SU-DHL-6 (cell line): ENCODE data around the gene COPS9.

Source experiments
- H2AFZ ChIP-seq: fragments of 200-600 bp; sonication (generic); 2 replicates; pipeline ENCODE4 v1.6.1; 2014; ENCODE audit warnings: low read depth, mild to moderate bottlenecking, moderate library complexity, mixed read lengths, antibody characterized with exemption, low read length; ENCODE audit not compliant: severe bottlenecking
- H3F3A ChIP-seq: fragments of 200-600 bp; shearing (Covaris generic); 2 replicates; pipeline ENCODE4 v1.6.0; 2016; ENCODE audit warnings: antibody characterized with exemption, mild to moderate bottlenecking; ENCODE audit not compliant: insufficient read depth
- H3K27ac ChIP-seq: fragments of 200-600 bp; sonication (generic); 2 replicates; pipeline ENCODE4 v1.5.1; 2016; ENCODE audit warnings: low read depth, mild to moderate bottlenecking, low read length, moderate library complexity, mixed read lengths
- H3K27me3 ChIP-seq: fragments of 200-600 bp; sonication (generic), shearing (Covaris generic); 2 replicates; pipeline ENCODE4 v1.6.0; 2014; ENCODE audit warnings: mild to moderate bottlenecking, low read length
- H3K36me3 ChIP-seq: fragments of 200-600 bp; sonication (generic); 2 replicates; pipeline ENCODE4 v1.6.1; 2014; ENCODE audit warnings: mild to moderate bottlenecking, low read length, mixed read lengths
- H3K4me2 ChIP-seq: fragments of 300-600, 200-600 bp; shearing (Covaris generic), sonication (generic); 2 replicates; pipeline ENCODE4 v1.6.0; 2014; ENCODE audit warnings: low read length, low read depth, mild to moderate bottlenecking; ENCODE audit not compliant: poor library complexity, severe bottlenecking
- H3K4me3 ChIP-seq: fragments of 200-600 bp; sonication (generic); 2 replicates; pipeline ENCODE4 v1.5.1; 2014; ENCODE audit warnings: antibody characterized with exemption, low read length, mild to moderate bottlenecking, mixed read lengths; ENCODE audit not compliant: insufficient read depth, poor library complexity, severe bottlenecking
- H3K79me2 ChIP-seq: fragments of 200-600 bp; sonication (generic); 2 replicates; pipeline ENCODE4 v1.6.1; 2014; ENCODE audit warnings: mild to moderate bottlenecking, low read length, moderate library complexity; ENCODE audit not compliant: insufficient read depth
- H3K9ac ChIP-seq: fragments of 200-600 bp; sonication (generic); 2 replicates; pipeline ENCODE4 v1.7.0; 2014; ENCODE audit warnings: mild to moderate bottlenecking, low read length
- H3K9me2 ChIP-seq: fragments of 200-600 bp; sonication (generic); replicated peaks from 2 replicates; pipeline ENCODE4 v1.6.1; 2014; ENCODE audit warnings: low read length; ENCODE audit not compliant: insufficient read depth
- H3K9me3 ChIP-seq: fragments of 200-600 bp; sonication (generic); 2 replicates; pipeline ENCODE4 v1.6.1; 2014; ENCODE audit warnings: low read length, mixed read lengths; ENCODE audit not compliant: insufficient read depth
- H4K20me1 ChIP-seq: fragments of 200-600 bp; sonication (generic); 2 replicates; pipeline ENCODE4 v1.6.1; 2014; ENCODE audit warnings: low read depth, mild to moderate bottlenecking, antibody characterized with exemption, low read length, moderate library complexity, mixed read lengths
- EZH2phosphoT487 ChIP-seq: fragments of 200-600 bp; sonication (generic), shearing (Covaris generic); conservative IDR thresholded peaks from 2 replicates; pipeline ENCODE4 v1.6.1; 2018; ENCODE audit warnings: mild to moderate bottlenecking, antibody characterized with exemption, low read length, moderate library complexity, mixed read lengths
- TF ChIP-seq, protein P1 (sequence below): fragments of 200-600 bp; sonication (generic); IDR thresholded peaks from one replicate; pipeline ENCODE4 v1.5.1; 2017; ENCODE audit warnings: antibody characterized with exemption, mild to moderate bottlenecking, low read length, moderate library complexity; ENCODE audit not compliant: insufficient read depth, poor library complexity, severe bottlenecking

Gene COPS9

DNA sequence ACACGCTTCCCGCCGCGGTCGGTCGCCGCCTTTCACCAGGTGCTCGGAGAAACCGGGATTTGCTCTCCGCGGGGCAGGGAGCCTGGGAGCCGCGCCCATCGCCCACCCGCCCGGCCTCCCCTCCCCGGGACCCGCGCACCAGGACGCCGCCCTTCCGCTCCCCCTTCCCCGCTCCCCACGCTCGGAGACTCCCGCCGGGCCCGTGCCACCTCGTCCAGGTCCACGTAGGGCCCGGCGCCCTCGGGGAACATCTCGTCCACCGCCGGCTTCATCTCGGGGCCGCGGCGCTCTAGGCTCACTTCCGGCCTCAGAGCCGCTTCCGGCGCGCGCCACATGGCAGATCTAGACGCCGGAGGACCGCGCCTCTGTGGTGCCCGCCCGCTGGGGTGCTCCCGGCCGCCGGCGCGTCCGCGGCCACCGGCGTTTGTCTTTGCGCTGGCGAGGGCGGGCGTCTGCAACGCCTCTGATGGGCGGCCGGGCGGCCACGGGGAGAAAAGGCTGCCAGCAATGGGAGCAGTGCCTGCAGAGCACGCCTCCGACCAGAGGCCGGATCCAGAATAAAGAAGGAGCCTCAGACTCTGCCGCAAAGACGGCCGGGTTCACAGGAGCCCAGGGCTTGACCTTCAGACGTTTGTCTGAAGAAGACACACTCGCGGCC is at the start of gene COPS9:
TSS of gene COPS9 (minus strand) at position 293 of the 658 bp plus-strand sequence. CDS start at position 272, 21 bp downstream.
- TF ChIP-seq, protein P1, sequence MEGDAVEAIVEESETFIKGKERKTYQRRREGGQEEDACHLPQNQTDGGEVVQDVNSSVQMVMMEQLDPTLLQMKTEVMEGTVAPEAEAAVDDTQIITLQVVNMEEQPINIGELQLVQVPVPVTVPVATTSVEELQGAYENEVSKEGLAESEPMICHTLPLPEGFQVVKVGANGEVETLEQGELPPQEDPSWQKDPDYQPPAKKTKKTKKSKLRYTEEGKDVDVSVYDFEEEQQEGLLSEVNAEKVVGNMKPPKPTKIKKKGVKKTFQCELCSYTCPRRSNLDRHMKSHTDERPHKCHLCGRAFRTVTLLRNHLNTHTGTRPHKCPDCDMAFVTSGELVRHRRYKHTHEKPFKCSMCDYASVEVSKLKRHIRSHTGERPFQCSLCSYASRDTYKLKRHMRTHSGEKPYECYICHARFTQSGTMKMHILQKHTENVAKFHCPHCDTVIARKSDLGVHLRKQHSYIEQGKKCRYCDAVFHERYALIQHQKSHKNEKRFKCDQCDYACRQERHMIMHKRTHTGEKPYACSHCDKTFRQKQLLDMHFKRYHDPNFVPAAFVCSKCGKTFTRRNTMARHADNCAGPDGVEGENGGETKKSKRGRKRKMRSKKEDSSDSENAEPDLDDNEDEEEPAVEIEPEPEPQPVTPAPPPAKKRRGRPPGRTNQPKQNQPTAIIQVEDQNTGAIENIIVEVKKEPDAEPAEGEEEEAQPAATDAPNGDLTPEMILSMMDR = no peak
- TF ChIP-seq EZH2phosphoT487 = no peak
- H3K27ac ChIP-seq = no peak within 1 kb of the TSS
- peak within 1 kb of the TSS; percentile 95 for H2AFZ ChIP-seq
- no peaks in the 10 kb centered on the region for H3K36me3 ChIP-seq
- no peaks in the 10 kb centered on the region for H3K9me2 ChIP-seq
- peak within 1 kb of the TSS; percentile 97 for H3K4me3 ChIP-seq
- H3K4me2 ChIP-seq = peak within 1 kb of the TSS; percentile 90
- no peaks in the 10 kb centered on the region for H3K27me3 ChIP-seq
- no peaks in the 10 kb centered on the region for H3F3A ChIP-seq
- peaks cover 19% of the 10 kb centered on the region for H3K79me2 ChIP-seq
- H4K20me1 ChIP-seq = no peaks in the 10 kb centered on the region
- H3K9me3 ChIP-seq = no peaks in the 10 kb centered on the region
- peak within 1 kb of the TSS; percentile 93 for H3K9ac ChIP-seq

DNA sequence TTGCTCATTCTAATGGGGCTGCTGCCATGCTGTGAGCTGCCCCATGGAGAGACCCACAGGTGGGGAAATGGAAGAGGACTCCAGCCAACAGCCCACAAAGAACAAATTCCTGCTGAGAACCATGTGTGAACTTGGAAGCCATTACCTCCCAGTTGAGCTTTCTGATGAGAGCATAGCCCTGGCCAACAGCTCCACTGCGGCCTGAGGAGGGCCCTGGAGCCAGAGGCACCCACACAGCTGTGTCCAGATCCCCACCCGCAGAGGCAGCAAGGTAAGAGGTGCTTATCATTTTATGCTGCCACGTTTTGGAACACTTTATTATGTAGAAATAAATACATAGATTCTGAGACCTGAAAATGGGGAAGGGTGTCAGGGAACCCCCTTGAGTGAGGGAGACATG is 48.6 kb upstream of the COPS9 start:
- no peaks in the 10 kb centered on the region for H3K36me3 ChIP-seq
- no peaks in the 10 kb centered on the region for H3F3A ChIP-seq
- no peaks in the 10 kb centered on the region for H3K9me2 ChIP-seq
- H3K4me2 ChIP-seq = no peak overlapping the region
- no peaks in the 10 kb centered on the region for H3K79me2 ChIP-seq
- no peak overlapping the region for H2AFZ ChIP-seq
- H3K27me3 ChIP-seq = no peaks in the 10 kb centered on the region
- no peak overlapping the region for H3K9ac ChIP-seq
- 0 out of 2 replicates have a peak, but pooled peaks cover 12% of the 10 kb centered on the region for H3K9me3 ChIP-seq
- H3K4me3 ChIP-seq = no peak overlapping the region
- TF ChIP-seq, protein P1 = no peak
- TF ChIP-seq EZH2phosphoT487 = no peak
- H4K20me1 ChIP-seq = no peaks in the 10 kb centered on the region
- H3K27ac ChIP-seq = no peak overlapping the region

GRCh38 chr2:240183875-240184590 is 47.9 kb upstream of the COPS9 start:
- H3K9me3 ChIP-seq = 0 out of 2 replicates have a peak, but pooled peaks cover 12% of the 10 kb centered on the region
- H3F3A ChIP-seq = no peaks in the 10 kb centered on the region
- no peaks in the 10 kb centered on the region for H3K9me2 ChIP-seq
- H3K27ac ChIP-seq = no peak overlapping the region
- H4K20me1 ChIP-seq = no peaks in the 10 kb centered on the region
- no peaks in the 10 kb centered on the region for H3K79me2 ChIP-seq
- no peak overlapping the region for H3K9ac ChIP-seq
- TF ChIP-seq EZH2phosphoT487 = no peak
- TF ChIP-seq, protein P1 = no peak
- H3K27me3 ChIP-seq = no peaks in the 10 kb centered on the region
- H3K4me3 ChIP-seq = no peak overlapping the region
- no peak overlapping the region for H3K4me2 ChIP-seq
- no peaks in the 10 kb centered on the region for H3K36me3 ChIP-seq
- H2AFZ ChIP-seq = no peak overlapping the region
